ENCODE data around the gene BAAT. TPM values are rescaled to one million over a fixed set of nuclear protein-coding genes. Genes with fewer than 3 reads are reported as not detected.

BAAT gene
- total and polyA plus RNA-seq, 9 of the 15 experiments (the other 6 are each of a cell fraction or from before 2014, with no cell fraction given), result 0.17 to 0.76 (median 0.32) TPM

DNA sequence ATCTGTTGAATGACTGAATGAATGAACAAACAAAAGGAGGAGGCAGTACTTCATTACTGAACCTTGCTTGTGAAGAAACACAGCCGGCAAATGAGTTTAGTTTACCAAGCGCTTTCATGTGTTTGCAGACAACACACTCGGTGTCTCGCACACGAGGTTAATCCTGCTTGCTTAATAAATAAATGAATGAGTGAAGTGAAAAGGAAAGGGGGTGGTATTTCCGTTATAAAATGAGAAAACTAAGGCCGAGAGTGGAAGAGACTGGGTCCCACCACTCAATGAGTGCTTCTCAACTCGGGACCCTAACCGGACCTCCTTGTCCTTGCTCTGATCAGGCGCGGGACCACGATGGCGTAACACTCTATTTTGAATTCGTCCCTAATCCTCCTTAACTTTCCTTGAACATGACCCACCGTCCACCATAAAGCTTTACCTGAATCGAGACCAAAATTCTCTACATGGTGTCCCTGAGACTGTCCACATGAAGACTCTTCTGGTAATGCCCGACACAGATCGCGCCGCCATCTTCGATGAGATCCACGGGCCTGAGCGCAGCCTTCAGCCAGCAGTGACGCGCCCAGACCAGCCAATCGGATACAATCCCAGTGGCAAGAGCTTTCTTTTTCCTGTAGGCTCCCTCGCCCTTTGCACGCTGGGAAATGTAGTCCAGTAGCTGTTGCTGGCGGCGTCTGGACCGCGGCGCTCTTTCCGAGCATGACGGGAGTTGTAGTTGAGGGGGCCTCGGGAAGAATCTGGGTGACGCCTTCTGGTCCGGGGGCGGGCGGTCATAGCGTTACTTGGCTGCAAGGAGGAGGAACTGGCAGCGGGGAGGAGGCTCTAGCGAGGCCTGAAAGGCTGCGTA is 13.5 kb upstream of the BAAT start, which contains the start of the genes MRPL50 and ZNF189 (continued):
- TF ChIP-seq, protein P1, sequence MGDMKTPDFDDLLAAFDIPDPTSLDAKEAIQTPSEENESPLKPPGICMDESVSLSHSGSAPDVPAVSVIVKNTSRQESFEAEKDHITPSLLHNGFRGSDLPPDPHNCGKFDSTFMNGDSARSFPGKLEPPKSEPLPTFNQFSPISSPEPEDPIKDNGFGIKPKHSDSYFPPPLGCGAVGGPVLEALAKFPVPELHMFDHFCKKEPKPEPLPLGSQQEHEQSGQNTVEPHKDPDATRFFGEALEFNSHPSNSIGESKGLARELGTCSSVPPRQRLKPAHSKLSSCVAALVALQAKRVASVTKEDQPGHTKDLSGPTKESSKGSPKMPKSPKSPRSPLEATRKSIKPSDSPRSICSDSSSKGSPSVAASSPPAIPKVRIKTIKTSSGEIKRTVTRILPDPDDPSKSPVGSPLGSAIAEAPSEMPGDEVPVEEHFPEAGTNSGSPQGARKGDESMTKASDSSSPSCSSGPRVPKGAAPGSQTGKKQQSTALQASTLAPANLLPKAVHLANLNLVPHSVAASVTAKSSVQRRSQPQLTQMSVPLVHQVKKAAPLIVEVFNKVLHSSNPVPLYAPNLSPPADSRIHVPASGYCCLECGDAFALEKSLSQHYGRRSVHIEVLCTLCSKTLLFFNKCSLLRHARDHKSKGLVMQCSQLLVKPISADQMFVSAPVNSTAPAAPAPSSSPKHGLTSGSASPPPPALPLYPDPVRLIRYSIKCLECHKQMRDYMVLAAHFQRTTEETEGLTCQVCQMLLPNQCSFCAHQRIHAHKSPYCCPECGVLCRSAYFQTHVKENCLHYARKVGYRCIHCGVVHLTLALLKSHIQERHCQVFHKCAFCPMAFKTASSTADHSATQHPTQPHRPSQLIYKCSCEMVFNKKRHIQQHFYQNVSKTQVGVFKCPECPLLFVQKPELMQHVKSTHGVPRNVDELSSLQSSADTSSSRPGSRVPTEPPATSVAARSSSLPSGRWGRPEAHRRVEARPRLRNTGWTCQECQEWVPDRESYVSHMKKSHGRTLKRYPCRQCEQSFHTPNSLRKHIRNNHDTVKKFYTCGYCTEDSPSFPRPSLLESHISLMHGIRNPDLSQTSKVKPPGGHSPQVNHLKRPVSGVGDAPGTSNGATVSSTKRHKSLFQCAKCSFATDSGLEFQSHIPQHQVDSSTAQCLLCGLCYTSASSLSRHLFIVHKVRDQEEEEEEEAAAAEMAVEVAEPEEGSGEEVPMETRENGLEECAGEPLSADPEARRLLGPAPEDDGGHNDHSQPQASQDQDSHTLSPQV (IDR thresholded peaks at IDR 0.05), result no peak
- TF ChIP-seq HDAC3 (IDR thresholded peaks at IDR 0.05; ENCODE audit: borderline replicate concordance, partially characterized antibody) (no peak), MIER1 (IDR thresholded peaks at IDR 0.05; ENCODE audit: low read depth) (no peak), RBM22 (IDR thresholded peaks at IDR 0.05; ENCODE audit: low read depth, low read length, poor library complexity, severe bottlenecking) (no peak)
- TF ChIP-seq, protein P2, sequence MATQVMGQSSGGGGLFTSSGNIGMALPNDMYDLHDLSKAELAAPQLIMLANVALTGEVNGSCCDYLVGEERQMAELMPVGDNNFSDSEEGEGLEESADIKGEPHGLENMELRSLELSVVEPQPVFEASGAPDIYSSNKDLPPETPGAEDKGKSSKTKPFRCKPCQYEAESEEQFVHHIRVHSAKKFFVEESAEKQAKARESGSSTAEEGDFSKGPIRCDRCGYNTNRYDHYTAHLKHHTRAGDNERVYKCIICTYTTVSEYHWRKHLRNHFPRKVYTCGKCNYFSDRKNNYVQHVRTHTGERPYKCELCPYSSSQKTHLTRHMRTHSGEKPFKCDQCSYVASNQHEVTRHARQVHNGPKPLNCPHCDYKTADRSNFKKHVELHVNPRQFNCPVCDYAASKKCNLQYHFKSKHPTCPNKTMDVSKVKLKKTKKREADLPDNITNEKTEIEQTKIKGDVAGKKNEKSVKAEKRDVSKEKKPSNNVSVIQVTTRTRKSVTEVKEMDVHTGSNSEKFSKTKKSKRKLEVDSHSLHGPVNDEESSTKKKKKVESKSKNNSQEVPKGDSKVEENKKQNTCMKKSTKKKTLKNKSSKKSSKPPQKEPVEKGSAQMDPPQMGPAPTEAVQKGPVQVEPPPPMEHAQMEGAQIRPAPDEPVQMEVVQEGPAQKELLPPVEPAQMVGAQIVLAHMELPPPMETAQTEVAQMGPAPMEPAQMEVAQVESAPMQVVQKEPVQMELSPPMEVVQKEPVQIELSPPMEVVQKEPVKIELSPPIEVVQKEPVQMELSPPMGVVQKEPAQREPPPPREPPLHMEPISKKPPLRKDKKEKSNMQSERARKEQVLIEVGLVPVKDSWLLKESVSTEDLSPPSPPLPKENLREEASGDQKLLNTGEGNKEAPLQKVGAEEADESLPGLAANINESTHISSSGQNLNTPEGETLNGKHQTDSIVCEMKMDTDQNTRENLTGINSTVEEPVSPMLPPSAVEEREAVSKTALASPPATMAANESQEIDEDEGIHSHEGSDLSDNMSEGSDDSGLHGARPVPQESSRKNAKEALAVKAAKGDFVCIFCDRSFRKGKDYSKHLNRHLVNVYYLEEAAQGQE (IDR thresholded peaks at IDR 0.05; ENCODE audit: borderline replicate concordance), result no peak
- TF ChIP-seq, protein P2 (CRISPR knock-in tag; IDR thresholded peaks at IDR 0.05; ENCODE audit: low read depth), result 0 out of 2 replicates have a peak, but pooled peaks have one; percentile 18

Data from K562 (cell line).